DMS153 treated with DMSO at 0.1 percent for 48 hours (cell line): ENCODE results near the gene ZNHIT3.
"Not testable (repeated sequence)": the region's sequence is repeated elsewhere in the genome, so short reads cannot be mapped to it uniquely, and the experiment has no call there.

ENCODE experiments used
- DNase-seq: peaks from one replicate; lab custom pipeline; 2025; ENCODE audit not compliant: unreplicated experiment; lab: John Stamatoyannopoulos, UW

Gene ZNHIT3

GRCh38 chr17:36486204-36487194 lies at the start of gene ZNHIT3:
TSS of gene ZNHIT3 (plus strand) at chr17:36486681. CDS start at chr17:36486700, 19 bp downstream.
- DNase-seq = peak; percentile 91

DNA sequence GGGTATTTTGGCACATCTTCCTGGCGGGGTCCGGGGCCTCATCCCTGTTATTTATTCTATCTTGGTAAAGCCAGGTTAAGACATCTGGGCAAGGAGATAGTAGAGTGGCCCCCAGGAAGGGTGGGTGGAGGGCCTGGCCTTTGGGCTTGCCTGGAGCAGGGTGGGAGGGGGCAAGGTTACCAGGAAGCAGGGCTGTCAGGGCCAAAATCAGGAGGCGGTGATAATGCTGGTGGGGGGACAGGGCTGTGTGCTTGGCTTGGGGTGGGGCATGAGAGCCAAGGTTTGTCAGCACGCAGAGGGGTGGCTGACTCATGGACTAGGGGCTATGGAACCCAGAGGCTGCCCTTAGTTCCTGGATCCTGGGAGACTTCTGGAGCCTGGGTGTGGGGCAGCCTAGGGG lies 44.7 kb upstream of the ZNHIT3 start:
- DNase-seq = not testable (repeated sequence)

GRCh38 chr17:36443777-36444176 lies 42.7 kb upstream of the ZNHIT3 start:
- no peak for DNase-seq

GRCh38 chr17:36449997-36450396 lies 36.5 kb upstream of the ZNHIT3 start:
- DNase-seq = not testable (repeated sequence)

DNA sequence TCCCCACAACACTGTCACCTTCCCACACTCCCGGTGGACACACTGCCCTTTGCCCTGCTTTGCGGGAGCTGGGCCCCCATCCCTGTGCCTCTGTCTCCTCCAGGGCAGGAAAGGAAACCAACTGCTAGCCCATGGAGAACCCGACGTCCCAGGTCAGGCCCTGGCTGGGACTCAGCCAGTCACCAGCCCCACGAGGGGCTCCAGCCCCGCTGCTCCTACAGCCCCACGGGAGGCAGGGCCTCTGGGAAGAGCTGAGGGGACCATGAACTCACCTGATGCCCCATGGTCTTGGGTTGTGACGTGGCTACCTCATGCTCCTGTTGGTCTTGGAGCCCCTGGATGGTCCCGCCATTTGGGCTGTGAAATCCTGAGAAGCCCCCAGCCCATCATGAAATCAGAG lies 33.6 kb upstream of the ZNHIT3 start:
- DNase-seq = not testable (repeated sequence)

DNA sequence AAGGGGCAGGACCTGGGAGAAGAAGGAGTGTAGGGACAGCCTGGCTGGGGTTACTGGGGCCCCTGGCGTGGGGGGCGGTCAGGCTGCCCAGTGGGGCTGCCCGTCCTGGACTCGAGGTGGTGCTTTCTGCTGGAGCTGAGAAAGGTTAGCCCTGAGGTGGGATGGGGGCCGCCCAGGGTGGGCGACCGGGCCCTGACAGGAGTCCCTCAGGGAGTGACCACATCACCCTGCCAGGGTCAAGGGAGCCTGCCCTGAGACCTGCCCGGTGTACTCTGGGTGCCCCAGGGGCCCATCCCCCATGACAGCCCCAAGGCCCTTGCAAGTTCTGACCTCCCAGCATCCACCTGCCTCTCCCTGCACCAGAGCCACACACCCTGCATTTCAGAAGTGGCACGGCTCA lies 28.8 kb upstream of the ZNHIT3 start:
- not testable (repeated sequence) for DNase-seq

DNA sequence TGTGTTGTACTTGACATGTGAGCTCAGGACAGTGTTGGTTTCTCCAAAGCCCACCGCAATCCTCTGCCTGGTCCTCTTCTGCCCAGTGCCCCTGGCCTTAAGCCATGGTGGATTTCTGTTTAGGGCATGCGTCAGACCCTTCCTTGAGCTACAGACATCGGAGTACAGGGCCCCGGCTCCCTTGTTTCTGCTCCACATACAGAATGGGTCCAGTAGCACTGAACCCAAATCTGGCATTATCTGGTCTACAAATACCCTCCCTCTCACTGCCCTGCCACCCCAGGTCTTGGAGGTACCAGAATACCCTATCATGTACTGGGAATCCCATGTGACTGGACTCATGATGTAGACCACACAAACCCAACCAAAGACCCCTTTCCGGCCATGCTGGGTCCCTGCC lies 27.4 kb upstream of the ZNHIT3 start:
- DNase-seq = no peak

DNA sequence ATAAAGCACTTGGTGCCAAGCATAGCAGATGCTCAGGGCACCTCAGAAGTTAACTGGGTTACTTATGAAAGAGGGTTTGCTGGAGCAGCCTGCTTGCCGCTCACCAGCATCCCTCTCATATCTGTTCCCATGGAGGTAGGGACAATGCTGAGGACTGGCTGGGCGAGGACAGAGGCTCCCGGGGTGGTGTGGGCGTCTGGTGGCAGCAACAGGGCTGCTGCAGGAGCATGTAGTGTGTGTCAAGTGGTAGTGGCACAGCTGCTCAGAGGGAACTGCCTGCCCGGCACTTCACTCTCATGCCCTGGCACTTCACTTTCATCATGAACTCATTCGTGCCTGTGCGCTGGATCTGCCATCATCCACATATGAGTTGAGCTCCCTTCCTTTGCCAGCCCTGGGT lies 26.9 kb upstream of the ZNHIT3 start:
- no peak for DNase-seq

DNA sequence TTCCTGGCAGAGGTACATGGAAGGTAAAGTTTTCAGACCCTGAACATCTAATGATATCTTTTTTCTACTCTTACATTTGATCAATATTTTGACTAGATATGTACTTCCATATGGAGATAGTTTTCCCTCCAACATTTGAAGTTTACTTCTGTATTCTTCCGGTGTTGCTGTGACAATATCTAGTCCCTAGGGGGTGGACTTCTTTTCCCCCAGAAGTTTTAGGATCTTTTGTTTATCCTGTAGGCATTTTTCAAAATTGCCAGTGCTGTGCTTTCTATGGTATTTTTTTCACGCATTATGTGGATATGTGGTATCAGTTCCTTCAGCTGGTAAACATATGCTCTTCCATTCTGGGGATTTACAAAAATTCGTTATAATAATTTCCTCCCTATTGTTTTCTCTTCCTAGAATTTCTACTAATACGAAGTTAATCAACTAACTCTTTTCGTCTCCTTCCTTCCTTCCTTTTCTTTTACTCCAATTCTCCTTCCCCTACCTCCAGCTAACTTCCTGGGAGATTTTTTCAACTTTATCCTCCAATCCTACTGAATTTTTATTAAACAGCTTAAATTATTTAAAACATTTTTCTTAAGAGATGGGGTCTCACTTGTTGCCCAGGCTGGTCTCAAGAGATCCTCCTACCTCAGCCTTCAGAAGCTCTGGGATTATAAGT lies 26.1 kb upstream of the ZNHIT3 start:
- no peak for DNase-seq

DNA sequence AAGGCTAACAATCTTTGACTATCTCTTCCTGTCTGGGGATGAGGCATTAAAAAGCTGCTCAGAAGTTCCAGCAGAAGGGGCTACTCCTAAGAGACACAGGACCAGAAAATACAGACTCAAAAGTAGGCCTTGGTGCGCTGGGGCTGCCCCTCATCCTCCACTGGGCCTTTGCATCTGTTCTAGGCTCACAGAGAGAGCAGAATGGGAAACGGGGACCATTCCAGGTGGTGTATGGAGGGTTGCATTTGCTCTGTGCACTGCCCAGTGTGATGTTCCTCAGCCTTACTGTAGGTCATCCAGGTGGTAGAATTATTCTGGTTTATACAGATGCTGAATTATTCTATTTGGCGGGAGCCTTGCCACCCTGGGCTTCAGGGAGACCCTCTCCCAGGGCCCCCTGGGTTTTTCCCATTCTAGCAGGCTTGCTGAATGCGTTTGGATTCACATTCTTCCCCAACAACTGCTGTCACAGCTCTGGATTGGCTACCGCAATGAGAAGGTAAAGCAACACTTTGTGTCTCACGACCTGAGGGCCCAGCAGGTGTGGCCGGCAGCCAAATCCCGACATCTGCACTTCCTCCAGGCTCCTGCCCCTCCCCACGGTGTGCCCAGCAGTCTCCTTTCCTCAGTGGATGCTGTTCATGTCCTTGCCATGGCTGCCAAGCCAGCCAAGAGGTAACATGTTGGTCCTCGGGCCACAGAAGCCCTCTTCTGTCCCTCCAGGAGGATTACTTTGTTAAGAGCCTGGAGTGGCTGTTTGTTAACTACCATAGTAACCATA lies 25.0 kb upstream of the ZNHIT3 start:
- DNase-seq = no peak

DNA sequence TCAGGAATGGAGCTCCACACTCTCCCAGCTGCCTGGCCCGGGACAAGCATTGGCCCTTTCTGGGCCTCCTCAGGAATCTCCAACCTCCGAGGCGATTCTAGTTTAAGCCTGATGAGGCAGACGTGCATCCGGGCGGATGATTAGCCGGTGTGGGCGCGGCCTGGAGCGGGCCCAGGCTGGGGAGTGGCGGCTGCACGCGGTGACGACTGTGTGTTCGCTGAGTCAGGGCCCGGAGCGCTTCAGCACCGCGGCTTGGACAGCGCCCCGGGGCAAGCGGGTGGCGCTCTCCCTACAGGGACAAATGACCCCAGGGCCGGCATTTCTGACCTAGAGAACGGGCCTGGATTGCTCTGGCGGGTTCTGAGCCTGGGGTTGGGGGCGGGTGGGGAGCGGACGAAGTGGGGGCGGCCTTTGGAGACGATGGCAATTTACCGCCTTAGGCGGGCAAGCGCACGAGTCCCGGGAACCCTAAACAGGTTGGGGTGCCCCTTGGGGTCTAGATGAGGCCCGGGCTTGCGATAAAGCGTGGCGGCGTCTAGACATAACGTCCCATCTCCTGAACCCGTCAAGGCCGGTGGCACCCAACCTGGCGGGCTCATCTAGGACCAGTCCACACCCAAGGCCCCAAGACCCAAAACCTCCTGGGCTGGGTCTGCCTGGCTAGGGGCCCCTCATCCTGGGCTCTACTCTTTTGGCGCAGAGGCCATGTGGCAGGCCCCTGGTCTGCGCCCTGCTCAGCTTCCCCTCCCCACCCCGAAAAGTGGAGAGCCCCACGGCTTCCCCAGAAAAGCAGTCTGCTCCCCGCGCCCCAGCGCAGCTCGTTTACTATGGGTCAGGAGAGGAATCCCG lies 22.3 kb upstream of the ZNHIT3 start:
- DNase-seq = no peak

GRCh38 chr17:36464765-36465088 lies 21.8 kb upstream of the ZNHIT3 start:
- no peak for DNase-seq

GRCh38 chr17:36468903-36469635 lies 17.4 kb upstream of the ZNHIT3 start:
- DNase-seq = no peak

GRCh38 chr17:36469733-36470132 lies 16.7 kb upstream of the ZNHIT3 start:
- no peak for DNase-seq

DNA sequence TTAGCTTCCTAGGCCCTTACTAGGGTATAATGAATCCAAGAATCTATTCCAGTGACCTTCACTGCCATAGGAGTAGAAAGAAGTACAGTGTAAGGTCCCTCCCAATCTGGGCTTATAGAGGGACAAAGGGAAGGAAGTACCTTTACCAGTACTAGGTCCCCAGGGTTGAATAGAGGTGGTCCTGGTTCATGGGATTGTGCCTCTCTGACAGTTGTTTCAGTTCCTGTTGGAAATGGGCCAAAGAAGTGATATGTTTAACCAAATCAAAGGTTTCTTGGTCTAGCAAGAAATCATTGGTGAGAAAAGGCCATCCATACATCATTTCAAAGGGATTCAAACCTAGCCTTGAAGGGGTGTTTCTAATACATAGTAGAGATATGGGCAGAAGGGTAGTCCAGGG lies 16.0 kb upstream of the ZNHIT3 start:
- no peak for DNase-seq

GRCh38 chr17:36474571-36474970 lies 11.9 kb upstream of the ZNHIT3 start:
- DNase-seq = no peak

DNA sequence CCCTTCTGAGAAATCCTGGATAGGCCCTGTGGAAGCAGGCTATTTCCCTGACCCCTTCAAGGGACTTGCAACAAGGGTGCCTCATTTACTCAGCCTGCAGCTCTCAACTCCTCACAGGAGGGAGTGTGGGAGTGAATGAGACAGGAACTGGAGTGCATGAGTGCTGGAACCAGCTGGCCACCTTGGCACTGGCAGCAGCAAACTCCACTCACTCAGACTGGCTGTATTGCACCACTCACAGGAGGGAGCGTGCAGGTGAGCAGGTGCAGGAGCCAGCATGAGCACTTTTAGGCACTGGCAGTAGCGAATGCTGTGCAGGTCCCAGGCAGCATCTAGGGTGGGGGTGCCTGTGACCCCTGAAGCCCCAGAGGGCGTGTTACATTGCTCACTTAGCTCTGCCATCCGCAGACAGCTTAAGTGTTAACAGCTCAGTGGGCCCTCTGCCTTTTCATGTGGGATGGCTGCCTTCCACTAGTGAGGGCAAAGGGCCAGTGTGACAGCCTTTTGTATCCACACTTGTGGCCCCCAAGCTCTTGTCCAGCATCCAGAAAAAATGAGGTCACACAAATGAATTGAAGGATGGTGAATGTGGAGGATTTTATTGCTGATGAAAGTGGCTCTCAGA lies 11.0 kb upstream of the ZNHIT3 start:
- DNase-seq = no peak

- no peak for DNase-seq
Measured at GRCh38 chr17:36481829-36482228, 4.7 kb upstream of the ZNHIT3 start.
